MM.1S (cell line): ENCODE measurements around the gene TTC13.

Source experiments
- DNase-seq: peaks from one replicate; pipeline ENCODE4 v3.0.0-alpha.2; 2015
- H2AFZ ChIP-seq: fragments of 300-600 bp; sonication (generic); 2 replicates; pipeline ENCODE4 v1.6.0; 2016; ENCODE audit warnings: antibody characterized with exemption, low read length
- H3F3A ChIP-seq: fragments of 300-600 bp; sonication (generic); 2 replicates; pipeline ENCODE4 v1.6.1; 2016; ENCODE audit warnings: mild to moderate bottlenecking, antibody characterized with exemption, low read length, moderate library complexity, mixed read lengths; ENCODE audit not compliant: insufficient read depth
- H3K27ac ChIP-seq: fragments of 300-600 bp; sonication (generic); 2 replicates; pipeline ENCODE4 v1.5.1; 2016; ENCODE audit warnings: mild to moderate bottlenecking, low read length
- H3K27me3 ChIP-seq: fragments of 300-600 bp; sonication (generic); replicated peaks from 2 replicates; pipeline ENCODE4 v1.6.0; 2016; ENCODE audit warnings: low read length; ENCODE audit not compliant: insufficient read depth
- H3K36me3 ChIP-seq: fragments of 300-600 bp; sonication (generic); replicated peaks from 2 replicates; pipeline ENCODE4 v1.6.1; 2016; ENCODE audit warnings: mild to moderate bottlenecking, low read length, mixed read lengths; ENCODE audit not compliant: insufficient read depth
- H3K4me1 ChIP-seq: fragments of 300-600 bp; sonication (generic); 2 replicates; pipeline ENCODE4 v1.6.1; 2016; ENCODE audit warnings: low read length, mixed read lengths
- H3K4me2 ChIP-seq: fragments of 300-600 bp; sonication (generic); 2 replicates; pipeline ENCODE4 v1.6.0; 2016; ENCODE audit warnings: low read depth, low read length
- H3K4me3 ChIP-seq: fragments of 300-600 bp; sonication (generic); 2 replicates; pipeline ENCODE4 v1.5.1; 2016; ENCODE audit warnings: low read length, mixed read lengths
- H3K79me2 ChIP-seq: fragments of 300-600 bp; sonication (generic); 2 replicates; pipeline ENCODE4 v1.6.1; 2016; ENCODE audit warnings: mixed run types, low read length, mixed read lengths
- H3K9ac ChIP-seq: fragments of 300-600 bp; sonication (generic); 2 replicates; pipeline ENCODE4 v1.6.1; 2016; ENCODE audit warnings: low read length, mixed read lengths
- H3K9me2 ChIP-seq: fragments of 300-600 bp; sonication (generic); replicated peaks from 2 replicates; pipeline ENCODE4 v1.6.1; 2016; ENCODE audit warnings: mild to moderate bottlenecking, low read length, mixed read lengths; ENCODE audit not compliant: insufficient read depth
- H3K9me3 ChIP-seq: fragments of 300-600 bp; sonication (generic); replicated peaks from 2 replicates; pipeline ENCODE4 v1.6.1; 2016; ENCODE audit warnings: mild to moderate bottlenecking, low read length, mixed read lengths; ENCODE audit not compliant: insufficient read depth
- H4K20me1 ChIP-seq: fragments of 300-600 bp; sonication (generic); 2 replicates; pipeline ENCODE4 v1.6.1; 2016; ENCODE audit warnings: mild to moderate bottlenecking, low read length, moderate library complexity, mixed read lengths; ENCODE audit not compliant: insufficient read depth
- CTCF ChIP-seq: fragments of 300-600 bp; sonication (generic); IDR thresholded peaks from 2 replicates; pipeline ENCODE4 v1.5.1; 2016; ENCODE audit warnings: antibody characterized with exemption, low read length, mixed read lengths
- EZH2 ChIP-seq: fragments of 300-600 bp; sonication (generic); optimal IDR thresholded peaks from 2 replicates; pipeline ENCODE3; 2017; ENCODE audit warnings: low read depth, mild to moderate bottlenecking, antibody characterized with exemption, low read length, mixed read lengths
- EZH2phosphoT487 ChIP-seq: fragments of 300-600 bp; sonication (generic); IDR thresholded peaks from 2 replicates; pipeline ENCODE4 v1.6.1; 2018; ENCODE audit warnings: antibody characterized with exemption, low read length

Gene TTC13

DNA sequence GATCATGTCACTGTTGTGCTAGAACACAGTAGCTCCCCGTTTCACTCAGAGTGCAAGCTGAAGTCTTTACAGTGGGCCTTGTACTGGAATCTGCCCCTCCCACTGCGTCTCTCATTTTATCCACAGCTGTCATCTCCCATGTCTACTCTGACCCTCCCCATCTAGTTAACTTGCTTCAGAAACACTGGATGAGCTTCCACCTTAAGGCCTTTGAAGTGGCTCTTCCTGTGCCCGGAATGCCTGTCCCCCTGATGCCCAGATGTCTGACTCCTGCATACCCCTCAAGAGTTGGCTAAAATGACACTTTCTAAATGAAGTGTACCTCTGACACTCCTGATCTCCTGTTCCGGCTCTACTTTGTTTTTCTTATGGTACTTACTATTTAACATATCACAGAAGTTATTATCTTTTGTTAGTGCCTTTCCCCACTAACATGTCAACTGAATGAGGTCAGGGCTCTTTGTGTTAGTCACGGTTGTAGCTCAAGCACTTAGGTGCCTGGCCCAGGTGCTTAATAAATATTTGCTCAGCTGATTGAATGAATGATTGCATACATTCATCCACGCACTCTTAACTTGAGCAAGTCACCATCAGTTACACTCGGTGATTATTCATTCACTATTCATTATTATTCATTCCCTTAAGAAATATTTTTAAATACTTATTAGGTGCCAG lies 13.6 kb upstream of the TTC13 start:
- H3F3A ChIP-seq = no peaks in the 10 kb centered on the region
- no peaks in the 10 kb centered on the region for H3K9me2 ChIP-seq
- H4K20me1 ChIP-seq = peaks cover 4% of the 10 kb centered on the region; the same call in 1 of the 2 replicates
- H3K36me3 ChIP-seq = peaks cover 9% of the 10 kb centered on the region; the same call in 1 of the 2 replicates
- no peak overlapping the region for H3K4me2 ChIP-seq
- H3K4me1 ChIP-seq = no peaks in the 10 kb centered on the region
- H3K9ac ChIP-seq = no peak overlapping the region
- H3K9me3 ChIP-seq = no peaks in the 10 kb centered on the region
- no peak overlapping the region for H3K4me3 ChIP-seq
- H2AFZ ChIP-seq = no peak overlapping the region
- no peaks in the 10 kb centered on the region for H3K27me3 ChIP-seq
- no peak for TF ChIP-seq EZH2
- TF ChIP-seq EZH2phosphoT487 = no peak
- no peak for TF ChIP-seq CTCF
- H3K79me2 ChIP-seq = peaks cover 10% of the 10 kb centered on the region
- H3K27ac ChIP-seq = no peak overlapping the region
- no peak for DNase-seq

- Histone ChIP-seq H3K9me3 (no peaks in the 10 kb centered on the region), H3K27ac (no peak overlapping the region), H3F3A (no peaks in the 10 kb centered on the region), H3K4me1 (no peaks in the 10 kb centered on the region), H3K9me2 (no peaks in the 10 kb centered on the region), H3K27me3 (no peaks in the 10 kb centered on the region), H3K9ac (no peak overlapping the region), H3K4me2 (no peak overlapping the region), H3K79me2 (peaks cover 24% of the 10 kb centered on the region), H3K36me3 (peaks cover 8% of the 10 kb centered on the region; the same call in 1 of the 2 replicates), H4K20me1 (peaks cover 4% of the 10 kb centered on the region; the same call in 1 of the 2 replicates), H3K4me3 (no peak overlapping the region), H2AFZ (no peak overlapping the region)
- no peak for TF ChIP-seq EZH2
- TF ChIP-seq CTCF = no peak
- TF ChIP-seq EZH2phosphoT487 = no peak
- DNase-seq = no peak
These were observed 8.8 kb upstream of the TTC13 start for GRCh38 chr1:230987448-230987847.

GRCh38 chr1:230986976-230987375 lies 8.3 kb upstream of the TTC13 start:
- Histone ChIP-seq H3K36me3 (peaks cover 8% of the 10 kb centered on the region; the same call in 1 of the 2 replicates), H3F3A (no peaks in the 10 kb centered on the region), H3K9me2 (no peaks in the 10 kb centered on the region), H3K4me2 (no peak overlapping the region), H3K9me3 (no peaks in the 10 kb centered on the region), H3K4me1 (no peaks in the 10 kb centered on the region), H4K20me1 (peaks cover 4% of the 10 kb centered on the region; the same call in 1 of the 2 replicates), H3K27me3 (no peaks in the 10 kb centered on the region), H3K9ac (no peak overlapping the region), H2AFZ (no peak overlapping the region), H3K79me2 (peaks cover 28% of the 10 kb centered on the region), H3K4me3 (no peak overlapping the region), H3K27ac (no peak overlapping the region)
- TF ChIP-seq EZH2 (no peak), EZH2phosphoT487 (no peak), CTCF (no peak)
- DNase-seq = no peak
